A673 (cell line): ENCODE results near the gene CCNY. TPM values are rescaled to one million over a fixed set of nuclear protein-coding genes. Genes with fewer than 3 reads are reported as not detected.

Experiments used
- BruUV-seq: library from RNA; stranded (reverse); fragments of 400-500 nt; replicated peaks from 2 replicates; lab custom pipeline; 2021; lab: Mats Ljungman, UMichigan
- CTCF ChIA-PET: fragments of 300-600 bp; sonication (Branson Sonifier 250); formaldehyde crosslinking; loops from one replicate; lab custom pipeline; 2022; ENCODE audit warnings: antibody characterized with exemption; lab: Charles Lee
- POLR2A ChIA-PET: fragments of 300-600 bp; sonication (Branson Sonifier 250); formaldehyde crosslinking; loops from one replicate; lab custom pipeline; 2022; ENCODE audit warnings: antibody characterized with exemption; ENCODE audit not compliant: low non-redundant PET; lab: Charles Lee
- DNase-seq: peaks from one replicate; pipeline ENCODE4 v3.0.0-alpha.2; 2015; ENCODE audit warnings: low spot score
- H3K27ac ChIP-seq: fragments of 200-600 bp; sonication (generic); 2 replicates; pipeline ENCODE4 v1.5.1; 2016; ENCODE audit warnings: mixed run types, low read depth, mild to moderate bottlenecking, mixed read lengths, antibody characterized with exemption, low read length; ENCODE audit not compliant: poor library complexity, severe bottlenecking
- H3K27me3 ChIP-seq: fragments of 200-600 bp; sonication (generic); replicated peaks from 2 replicates; pipeline ENCODE4 v1.6.1; 2017; ENCODE audit warnings: mixed run types, low read depth, mild to moderate bottlenecking, mixed read lengths, antibody characterized with exemption, low read length; ENCODE audit not compliant: insufficient read depth, poor library complexity
- H3K36me3 ChIP-seq: fragments of 200-600 bp; sonication (generic); 2 replicates; pipeline ENCODE4 v1.6.1; 2016; ENCODE audit warnings: mixed run types, mild to moderate bottlenecking, mixed read lengths, antibody characterized with exemption, low read length; ENCODE audit not compliant: insufficient read depth, poor library complexity, severe bottlenecking
- H3K4me1 ChIP-seq: fragments of 200-600 bp; sonication (generic); 2 replicates; pipeline ENCODE4 v1.6.1; 2017; ENCODE audit warnings: mixed run types, mild to moderate bottlenecking, mixed read lengths, antibody characterized with exemption, low read length; ENCODE audit not compliant: insufficient read depth, poor library complexity, severe bottlenecking
- H3K4me3 ChIP-seq: fragments of 200-600 bp; sonication (generic); 2 replicates; pipeline ENCODE4 v1.5.1; 2016; ENCODE audit warnings: low read depth, mixed run types, mild to moderate bottlenecking, mixed read lengths, low read length; ENCODE audit not compliant: poor library complexity, severe bottlenecking
- H3K9me3 ChIP-seq: fragments of 200-600 bp; sonication (generic); 2 replicates; pipeline ENCODE4 v1.6.1; 2016; ENCODE audit warnings: mixed run types, low read depth, mild to moderate bottlenecking, mixed read lengths, antibody characterized with exemption, low read length; ENCODE audit not compliant: poor library complexity, severe bottlenecking
- EZH2 ChIP-seq: fragments of 200-600 bp; sonication (generic); IDR thresholded peaks from 2 replicates; pipeline ENCODE4 v1.6.1; 2017; ENCODE audit warnings: borderline replicate concordance, low read depth, mild to moderate bottlenecking, mixed read lengths, antibody characterized with exemption, low read length; ENCODE audit not compliant: poor library complexity, severe bottlenecking
- intact Hi-C: fragments of 100-400 bp; cut with micrococcal nuclease; formaldehyde crosslinking; loops from one replicate; pipeline ENCODE4 v1.10.0; 2022; ENCODE audit not compliant: unreplicated experiment
- total RNA-seq: library from RNA; stranded (reverse); gene quantifications from 2 replicates; pipeline ENCODE4 v1.2.3, GENCODE V29; 2021
- TF ChIP-seq, protein P1 (sequence below): fragments of 300-800, 200-600 bp; sonication (generic); conservative IDR thresholded peaks from 2 replicates; pipeline ENCODE4 v1.5.1; 2017; ENCODE audit warnings: low read depth, mild to moderate bottlenecking, antibody characterized with exemption, low read length, moderate library complexity, mixed read lengths

CCNY gene
- total RNA-seq, 1 experiment from 2014 or later = 84.8 TPM

DNA sequence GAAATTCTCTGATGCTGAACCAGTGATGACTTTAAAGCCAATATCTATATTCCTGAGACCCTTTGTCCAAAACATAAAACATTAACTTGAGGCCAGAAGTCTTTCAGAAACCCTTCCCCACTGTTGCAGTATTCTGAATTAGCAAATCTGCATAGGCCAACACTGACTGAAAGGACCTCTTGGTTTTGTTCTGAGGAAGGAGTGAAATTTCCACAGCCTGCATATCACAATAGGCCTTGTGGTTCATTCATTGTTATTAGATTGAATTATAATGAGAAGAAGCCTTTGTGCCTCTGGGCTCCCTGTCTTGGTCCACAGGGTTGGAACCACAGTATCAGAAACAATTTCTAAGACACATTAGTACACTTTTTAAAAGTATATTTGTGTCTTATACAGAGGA is 90.3 kb downstream of the CCNY start:
- ChIA-PET POLR2A (no interaction called here), CTCF (no interaction called here)
- H3K36me3 ChIP-seq = no peaks in the 10 kb centered on the region
- no peak overlapping the region for H3K4me3 ChIP-seq
- H3K9me3 ChIP-seq = no peaks in the 10 kb centered on the region
- BruUV-seq = no TSS peak
- H3K27ac ChIP-seq = no peak overlapping the region
- peaks cover 30% of the 10 kb centered on the region for H3K4me1 ChIP-seq
- intact Hi-C loops = no loop called here
- TF ChIP-seq, protein P1, sequence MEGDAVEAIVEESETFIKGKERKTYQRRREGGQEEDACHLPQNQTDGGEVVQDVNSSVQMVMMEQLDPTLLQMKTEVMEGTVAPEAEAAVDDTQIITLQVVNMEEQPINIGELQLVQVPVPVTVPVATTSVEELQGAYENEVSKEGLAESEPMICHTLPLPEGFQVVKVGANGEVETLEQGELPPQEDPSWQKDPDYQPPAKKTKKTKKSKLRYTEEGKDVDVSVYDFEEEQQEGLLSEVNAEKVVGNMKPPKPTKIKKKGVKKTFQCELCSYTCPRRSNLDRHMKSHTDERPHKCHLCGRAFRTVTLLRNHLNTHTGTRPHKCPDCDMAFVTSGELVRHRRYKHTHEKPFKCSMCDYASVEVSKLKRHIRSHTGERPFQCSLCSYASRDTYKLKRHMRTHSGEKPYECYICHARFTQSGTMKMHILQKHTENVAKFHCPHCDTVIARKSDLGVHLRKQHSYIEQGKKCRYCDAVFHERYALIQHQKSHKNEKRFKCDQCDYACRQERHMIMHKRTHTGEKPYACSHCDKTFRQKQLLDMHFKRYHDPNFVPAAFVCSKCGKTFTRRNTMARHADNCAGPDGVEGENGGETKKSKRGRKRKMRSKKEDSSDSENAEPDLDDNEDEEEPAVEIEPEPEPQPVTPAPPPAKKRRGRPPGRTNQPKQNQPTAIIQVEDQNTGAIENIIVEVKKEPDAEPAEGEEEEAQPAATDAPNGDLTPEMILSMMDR = no peak
- TF ChIP-seq EZH2 = no peak
- no peaks in the 10 kb centered on the region for H3K27me3 ChIP-seq
- no peak for DNase-seq

DNA sequence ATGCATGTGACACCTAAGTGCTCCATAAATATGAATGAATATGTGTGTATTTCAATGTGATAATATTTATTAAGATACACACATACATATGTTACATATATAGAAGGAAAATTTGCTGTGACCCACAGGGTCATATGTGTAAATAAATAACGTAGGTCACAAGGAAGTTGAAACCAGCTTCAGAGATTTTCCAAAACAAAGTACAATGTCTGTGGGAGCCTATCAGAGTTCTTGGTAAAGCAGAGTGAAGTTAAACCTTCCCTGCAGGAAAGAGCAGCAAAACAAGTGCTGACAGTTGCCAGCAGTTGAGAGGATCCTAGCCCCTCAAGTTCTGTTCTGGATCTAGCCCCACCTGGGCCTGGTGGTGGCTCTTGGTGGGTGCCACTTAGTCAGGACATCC is 91.2 kb downstream of the CCNY start:
- Histone ChIP-seq H3K27me3 (no peaks in the 10 kb centered on the region), H3K36me3 (no peaks in the 10 kb centered on the region), H3K27ac (no peak overlapping the region), H3K4me3 (no peak overlapping the region), H3K9me3 (no peaks in the 10 kb centered on the region), H3K4me1 (peaks cover 24% of the 10 kb centered on the region)
- TF ChIP-seq EZH2 = no peak
- TF ChIP-seq, protein P1 = no peak
- CTCF ChIA-PET = no interaction called here
- no peak for DNase-seq
- BruUV-seq = no TSS peak
- POLR2A ChIA-PET = no interaction called here
- intact Hi-C loops = no loop called here

DNA sequence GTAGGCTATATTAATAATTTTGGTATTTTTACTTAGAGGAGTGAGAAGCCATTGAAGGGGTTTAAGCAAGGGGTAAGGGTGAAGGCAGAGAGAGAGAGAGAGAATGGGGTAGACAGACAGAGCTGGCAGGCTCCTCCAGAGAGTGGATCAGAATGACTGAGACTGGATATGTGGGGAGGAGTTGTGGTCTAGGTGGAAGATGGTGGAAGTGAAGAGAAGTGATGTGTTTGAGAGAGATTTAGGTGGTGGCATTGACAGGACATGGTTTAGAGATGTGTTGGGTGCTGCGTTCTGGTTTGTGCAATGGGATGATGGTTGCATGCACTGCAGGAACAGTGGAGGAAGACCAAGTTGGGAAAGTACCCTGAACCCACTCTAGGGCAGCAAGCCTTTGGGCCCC is 92.2 kb downstream of the CCNY start:
- no TSS peak for BruUV-seq
- H3K27me3 ChIP-seq = no peaks in the 10 kb centered on the region
- H3K9me3 ChIP-seq = no peaks in the 10 kb centered on the region
- intact Hi-C loops = no loop called here
- no peak overlapping the region for H3K4me3 ChIP-seq
- ChIA-PET POLR2A (no interaction called here), CTCF (no interaction called here)
- TF ChIP-seq EZH2 = no peak
- TF ChIP-seq, protein P1 = no peak
- peaks cover 33% of the 10 kb centered on the region for H3K4me1 ChIP-seq
- no peak for DNase-seq
- no peaks in the 10 kb centered on the region for H3K36me3 ChIP-seq
- no peak overlapping the region for H3K27ac ChIP-seq
